Panc1 (cell line): Measurements from ENCODE around the gene UQCR11.

Experiments
- POLR2AphosphoS5 ChIP-seq: IDR thresholded peaks from 2 replicates; pipeline ENCODE4 v1.6.1; 2012; ENCODE audit warnings: mild to moderate bottlenecking, low read depth, low read length, moderate library complexity
- SIN3A ChIP-seq: IDR thresholded peaks from 2 replicates; pipeline ENCODE4 v1.6.1; 2012; ENCODE audit warnings: low read depth, mild to moderate bottlenecking, low read length, moderate library complexity, borderline replicate concordance; ENCODE audit not compliant: insufficient read depth
- TCF7L2 ChIP-seq: IDR thresholded peaks from 2 replicates; pipeline ENCODE4 v1.6.1; 2011; ENCODE audit warnings: mild to moderate bottlenecking, low read depth, low read length, inconsistent platforms
- TF ChIP-seq, protein P1 (sequence below): fragments of 450-650 bp; IDR thresholded peaks from 2 replicates; pipeline ENCODE4 v1.5.1; 2017; ENCODE audit warnings: mild to moderate bottlenecking
- TF ChIP-seq, protein P2 (sequence below), 2 experiments: IDR thresholded peaks; 2 replicates each; pipeline ENCODE4 v1.6.1; 2011 to 2012; ENCODE audit warnings: low read depth in 2 of 2, control low read depth in 1 of 2, low read length in 1 of 2, mild to moderate bottlenecking in 1 of 2, moderate library complexity in 1 of 2; ENCODE audit not compliant: insufficient read depth in 1 of 2

DNA sequence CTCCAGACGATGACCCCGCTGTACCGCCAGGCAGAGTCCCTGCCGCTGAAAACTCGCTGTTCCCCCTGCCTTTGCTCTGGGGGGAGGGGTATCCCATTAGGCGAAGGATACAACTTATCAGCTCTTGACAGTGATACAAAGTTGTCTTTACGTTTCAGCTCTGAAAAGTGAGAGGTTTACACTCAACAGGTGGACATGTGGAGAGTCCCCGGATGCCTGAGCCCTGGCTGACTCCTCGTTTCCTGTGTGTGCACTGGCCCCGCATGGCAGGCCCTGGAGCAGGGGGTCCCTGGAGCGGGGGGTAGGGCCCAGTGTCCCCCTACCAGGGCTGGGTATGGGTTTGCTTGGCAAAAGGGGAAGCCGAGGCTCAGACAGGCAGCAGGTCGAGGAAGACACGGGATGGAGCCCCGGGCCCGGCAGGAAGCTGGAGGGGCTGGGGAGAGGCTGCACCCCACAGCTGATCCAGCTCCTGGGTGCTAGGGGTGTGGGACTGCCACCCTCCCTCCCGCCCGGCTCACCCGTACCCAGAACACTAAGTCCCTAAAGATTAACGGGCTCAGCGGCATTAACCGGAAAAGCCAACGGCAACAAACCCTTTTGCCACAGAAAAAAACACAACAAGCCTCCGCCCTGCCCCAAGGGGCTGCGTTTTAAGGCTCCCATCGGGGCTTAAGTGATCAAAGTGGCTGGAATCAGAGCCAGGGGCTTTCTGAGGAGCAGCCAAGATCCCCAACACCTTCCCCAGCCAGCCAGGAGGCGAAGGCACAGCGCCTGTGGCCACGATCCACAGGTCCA is 41.6 kb upstream of the UQCR11 start:
- TF ChIP-seq, protein P1, sequence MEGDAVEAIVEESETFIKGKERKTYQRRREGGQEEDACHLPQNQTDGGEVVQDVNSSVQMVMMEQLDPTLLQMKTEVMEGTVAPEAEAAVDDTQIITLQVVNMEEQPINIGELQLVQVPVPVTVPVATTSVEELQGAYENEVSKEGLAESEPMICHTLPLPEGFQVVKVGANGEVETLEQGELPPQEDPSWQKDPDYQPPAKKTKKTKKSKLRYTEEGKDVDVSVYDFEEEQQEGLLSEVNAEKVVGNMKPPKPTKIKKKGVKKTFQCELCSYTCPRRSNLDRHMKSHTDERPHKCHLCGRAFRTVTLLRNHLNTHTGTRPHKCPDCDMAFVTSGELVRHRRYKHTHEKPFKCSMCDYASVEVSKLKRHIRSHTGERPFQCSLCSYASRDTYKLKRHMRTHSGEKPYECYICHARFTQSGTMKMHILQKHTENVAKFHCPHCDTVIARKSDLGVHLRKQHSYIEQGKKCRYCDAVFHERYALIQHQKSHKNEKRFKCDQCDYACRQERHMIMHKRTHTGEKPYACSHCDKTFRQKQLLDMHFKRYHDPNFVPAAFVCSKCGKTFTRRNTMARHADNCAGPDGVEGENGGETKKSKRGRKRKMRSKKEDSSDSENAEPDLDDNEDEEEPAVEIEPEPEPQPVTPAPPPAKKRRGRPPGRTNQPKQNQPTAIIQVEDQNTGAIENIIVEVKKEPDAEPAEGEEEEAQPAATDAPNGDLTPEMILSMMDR = no peak
- TF ChIP-seq POLR2AphosphoS5 (no peak), SIN3A (no peak), TCF7L2 (no peak)
- TF ChIP-seq, protein P2, sequence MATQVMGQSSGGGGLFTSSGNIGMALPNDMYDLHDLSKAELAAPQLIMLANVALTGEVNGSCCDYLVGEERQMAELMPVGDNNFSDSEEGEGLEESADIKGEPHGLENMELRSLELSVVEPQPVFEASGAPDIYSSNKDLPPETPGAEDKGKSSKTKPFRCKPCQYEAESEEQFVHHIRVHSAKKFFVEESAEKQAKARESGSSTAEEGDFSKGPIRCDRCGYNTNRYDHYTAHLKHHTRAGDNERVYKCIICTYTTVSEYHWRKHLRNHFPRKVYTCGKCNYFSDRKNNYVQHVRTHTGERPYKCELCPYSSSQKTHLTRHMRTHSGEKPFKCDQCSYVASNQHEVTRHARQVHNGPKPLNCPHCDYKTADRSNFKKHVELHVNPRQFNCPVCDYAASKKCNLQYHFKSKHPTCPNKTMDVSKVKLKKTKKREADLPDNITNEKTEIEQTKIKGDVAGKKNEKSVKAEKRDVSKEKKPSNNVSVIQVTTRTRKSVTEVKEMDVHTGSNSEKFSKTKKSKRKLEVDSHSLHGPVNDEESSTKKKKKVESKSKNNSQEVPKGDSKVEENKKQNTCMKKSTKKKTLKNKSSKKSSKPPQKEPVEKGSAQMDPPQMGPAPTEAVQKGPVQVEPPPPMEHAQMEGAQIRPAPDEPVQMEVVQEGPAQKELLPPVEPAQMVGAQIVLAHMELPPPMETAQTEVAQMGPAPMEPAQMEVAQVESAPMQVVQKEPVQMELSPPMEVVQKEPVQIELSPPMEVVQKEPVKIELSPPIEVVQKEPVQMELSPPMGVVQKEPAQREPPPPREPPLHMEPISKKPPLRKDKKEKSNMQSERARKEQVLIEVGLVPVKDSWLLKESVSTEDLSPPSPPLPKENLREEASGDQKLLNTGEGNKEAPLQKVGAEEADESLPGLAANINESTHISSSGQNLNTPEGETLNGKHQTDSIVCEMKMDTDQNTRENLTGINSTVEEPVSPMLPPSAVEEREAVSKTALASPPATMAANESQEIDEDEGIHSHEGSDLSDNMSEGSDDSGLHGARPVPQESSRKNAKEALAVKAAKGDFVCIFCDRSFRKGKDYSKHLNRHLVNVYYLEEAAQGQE (IDR thresholded peaks at IDR 0.05; ENCODE audit: insufficient read depth in 1 of 2, low read depth in 2 of 2, low read length in 1 of 2) = no peak
